GM21390 (cell line): ENCODE results near the gene ZFAND3.

ENCODE experiments used
- ATAC-seq: cut with Tn5 transposase; IDR thresholded peaks from one replicate; pipeline ENCODE4 v1.9.1; 2021; ENCODE audit not compliant: unreplicated experiment

Gene ZFAND3

GRCh38 chr6:37965964-37966676 is 146.6 kb downstream of the ZFAND3 start:
- ATAC-seq: peak; percentile 73

- ATAC-seq: no peak
Observed at GRCh38 chr6:37966801-37967200, 147.3 kb downstream of the ZFAND3 start.

- ATAC-seq: no peak
Observed at GRCh38 chr6:37967651-37968050, 148.1 kb downstream of the ZFAND3 start.

- ATAC-seq: no peak
Observed at GRCh38 chr6:37971266-37971665, 151.7 kb downstream of the ZFAND3 start.

- ATAC-seq: no peak
Observed at GRCh38 chr6:37971711-37972390, 152.3 kb downstream of the ZFAND3 start.

- ATAC-seq: no peak
Observed at GRCh38 chr6:37972994-37973757, 153.6 kb downstream of the ZFAND3 start.

- no peak for ATAC-seq
Observed at GRCh38 chr6:37974381-37974780, 154.9 kb downstream of the ZFAND3 start.

GRCh38 chr6:37974943-37975342 is 155.4 kb downstream of the ZFAND3 start:
- ATAC-seq: no peak

GRCh38 chr6:37977715-37978114 is 158.2 kb downstream of the ZFAND3 start:
- ATAC-seq: no peak

- no peak for ATAC-seq
Observed at GRCh38 chr6:37979392-37980221, 160.1 kb downstream of the ZFAND3 start.

GRCh38 chr6:37980222-37980595 is 160.7 kb downstream of the ZFAND3 start:
- no peak for ATAC-seq

GRCh38 chr6:37981626-37982025 is 162.1 kb downstream of the ZFAND3 start:
- no peak for ATAC-seq

GRCh38 chr6:37982317-37982716 is 162.8 kb downstream of the ZFAND3 start:
- ATAC-seq: no peak

GRCh38 chr6:37983720-37984501 is 164.4 kb downstream of the ZFAND3 start:
- ATAC-seq: no peak

GRCh38 chr6:37984578-37984977 is 165.1 kb downstream of the ZFAND3 start:
- ATAC-seq: no peak

- no peak for ATAC-seq
Observed at GRCh38 chr6:37985355-37985754, 165.8 kb downstream of the ZFAND3 start.

- ATAC-seq: no peak
Observed at GRCh38 chr6:37987018-37987417, 167.5 kb downstream of the ZFAND3 start.

- ATAC-seq: no peak
Observed at GRCh38 chr6:37987559-37987958, 168.0 kb downstream of the ZFAND3 start.

- no peak for ATAC-seq
Observed at GRCh38 chr6:37988127-37988526, 168.6 kb downstream of the ZFAND3 start.

GRCh38 chr6:37988696-37989095 is 169.2 kb downstream of the ZFAND3 start:
- ATAC-seq: no peak
